Keratinocyte (primary cell): ENCODE results near the gene PDZD7.

Source experiments
- EZH2 ChIP-seq: IDR thresholded peaks from one replicate; pipeline ENCODE4 v1.6.1; 2012; ENCODE audit warnings: inconsistent platforms, mild to moderate bottlenecking, low read length, moderate library complexity
- TF ChIP-seq, protein P1 (sequence below), 3 experiments: IDR thresholded peaks in 1 of 3; conservative IDR thresholded peaks in 1 of 3; optimal IDR thresholded peaks in 1 of 3; 2 replicates in 2 of 3; 3 replicates in 1 of 3; pipeline versions ENCODE3 to v1.5.1; 2011; ENCODE audit warnings: low read length in 3 of 3, mild to moderate bottlenecking in 3 of 3, moderate library complexity in 2 of 3, control low read depth in 1 of 3, inconsistent platforms in 1 of 3; ENCODE audit not compliant: insufficient read depth in 2 of 3; ENCODE audit errors: extremely low read depth in 1 of 3

DNA sequence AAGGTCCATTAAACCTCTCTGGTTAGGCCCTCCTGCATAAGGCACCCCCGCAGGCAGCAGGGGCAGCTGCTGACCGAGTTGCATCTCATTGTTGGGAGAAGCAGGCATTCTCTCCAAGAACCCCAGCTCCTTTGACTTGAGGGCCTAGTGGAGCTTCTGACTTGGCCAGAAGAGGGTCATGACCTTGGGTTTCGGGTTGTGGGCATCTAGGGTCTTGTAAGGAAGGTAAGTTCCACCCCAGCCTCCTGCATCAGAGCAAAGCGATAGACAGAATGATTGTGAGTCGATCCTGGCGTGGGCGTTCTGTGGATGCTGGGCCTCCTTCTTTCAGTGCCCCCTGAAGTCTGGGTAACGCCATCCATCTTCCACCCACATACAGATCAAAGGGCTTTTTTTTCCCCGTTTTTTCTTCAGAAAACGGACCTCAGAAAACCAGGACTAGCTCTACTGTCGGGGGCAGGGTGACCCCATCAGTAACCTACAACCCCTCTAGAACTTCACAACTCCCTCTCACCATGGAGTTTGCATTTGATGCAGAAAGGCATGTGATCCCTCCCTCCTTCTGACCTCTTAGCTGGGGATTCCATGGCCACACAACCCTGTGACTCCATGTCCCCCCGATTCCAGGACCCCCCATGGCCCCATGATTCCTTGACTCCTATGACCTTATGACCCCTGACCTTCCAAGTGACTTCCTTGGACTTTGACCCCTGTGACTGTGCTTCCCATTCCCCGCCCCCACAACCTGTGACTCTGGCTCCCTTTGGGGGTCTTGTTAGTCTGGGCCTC, 58.6 kb downstream of the PDZD7 start:
- TF ChIP-seq, protein P1, sequence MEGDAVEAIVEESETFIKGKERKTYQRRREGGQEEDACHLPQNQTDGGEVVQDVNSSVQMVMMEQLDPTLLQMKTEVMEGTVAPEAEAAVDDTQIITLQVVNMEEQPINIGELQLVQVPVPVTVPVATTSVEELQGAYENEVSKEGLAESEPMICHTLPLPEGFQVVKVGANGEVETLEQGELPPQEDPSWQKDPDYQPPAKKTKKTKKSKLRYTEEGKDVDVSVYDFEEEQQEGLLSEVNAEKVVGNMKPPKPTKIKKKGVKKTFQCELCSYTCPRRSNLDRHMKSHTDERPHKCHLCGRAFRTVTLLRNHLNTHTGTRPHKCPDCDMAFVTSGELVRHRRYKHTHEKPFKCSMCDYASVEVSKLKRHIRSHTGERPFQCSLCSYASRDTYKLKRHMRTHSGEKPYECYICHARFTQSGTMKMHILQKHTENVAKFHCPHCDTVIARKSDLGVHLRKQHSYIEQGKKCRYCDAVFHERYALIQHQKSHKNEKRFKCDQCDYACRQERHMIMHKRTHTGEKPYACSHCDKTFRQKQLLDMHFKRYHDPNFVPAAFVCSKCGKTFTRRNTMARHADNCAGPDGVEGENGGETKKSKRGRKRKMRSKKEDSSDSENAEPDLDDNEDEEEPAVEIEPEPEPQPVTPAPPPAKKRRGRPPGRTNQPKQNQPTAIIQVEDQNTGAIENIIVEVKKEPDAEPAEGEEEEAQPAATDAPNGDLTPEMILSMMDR (optimal IDR thresholded peaks at IDR 0.05 in 1 of 3, IDR thresholded peaks at IDR 0.05 in 1 of 3, conservative IDR thresholded peaks at IDR 0.05 in 1 of 3; ENCODE audit: extremely low read depth in 1 of 3, insufficient read depth in 2 of 3, low read length in 3 of 3): no peak
- TF ChIP-seq EZH2: no peak
